NB4 (cell line): ENCODE measurements around the gene SLC12A7.

Experiments used
- CTCF ChIP-seq: IDR thresholded peaks from one replicate; pipeline ENCODE4 v1.5.1; 2012; ENCODE audit warnings: low read depth, low read length
- MYC ChIP-seq: IDR thresholded peaks from 2 replicates; pipeline ENCODE4 v1.6.1; 2011; ENCODE audit warnings: low read depth, low read length
- POLR2A ChIP-seq: IDR thresholded peaks from 2 replicates; pipeline ENCODE4 v1.6.1; 2011; ENCODE audit warnings: mild to moderate bottlenecking; ENCODE audit not compliant: insufficient read length; ENCODE audit errors: extremely low read depth

- TF ChIP-seq CTCF (no peak), POLR2A (no peak), MYC (no peak)
Observed at GRCh38 chr5:1131191-1131621, 19.3 kb upstream of the SLC12A7 start.
